Nephron progenitor cell (in vitro differentiated cells): ENCODE data around the gene UAP1L1.

Experiments used
- DNase-seq: peaks from one replicate; pipeline ENCODE4 v3.0.0; 2021
- H3K27ac Mint-ChIP-seq: 2 replicates; pipeline ENCODE4 v1.8.0; 2021; ENCODE audit warnings: mild to moderate bottlenecking, moderate library complexity, mixed read lengths
- H3K27me3 Mint-ChIP-seq: 2 replicates; pipeline ENCODE4 v1.8.0; 2021; ENCODE audit warnings: mild to moderate bottlenecking, low read depth, mixed read lengths; ENCODE audit not compliant: poor library complexity
- H3K36me3 Mint-ChIP-seq: 2 replicates; pipeline ENCODE4 v1.8.0; 2021; ENCODE audit warnings: low read depth, mixed read lengths
- H3K4me1 Mint-ChIP-seq: 2 replicates; pipeline ENCODE4 v1.8.0; 2021; ENCODE audit warnings: mixed read lengths
- H3K4me3 Mint-ChIP-seq: 2 replicates; pipeline ENCODE4 v1.8.0; 2021; ENCODE audit warnings: mild to moderate bottlenecking, moderate library complexity, mixed read lengths
- H3K9me3 Mint-ChIP-seq: 2 replicates; pipeline ENCODE4 v1.8.0; 2021; ENCODE audit warnings: mild to moderate bottlenecking, moderate library complexity, mixed read lengths
- TF ChIP-seq, protein P1 (sequence below): fragments of 200-600 bp; sonication (generic); IDR thresholded peaks from 2 replicates; pipeline ENCODE4 v1.5.0; 2021; ENCODE audit warnings: antibody characterized with exemption

UAP1L1 gene

DNA sequence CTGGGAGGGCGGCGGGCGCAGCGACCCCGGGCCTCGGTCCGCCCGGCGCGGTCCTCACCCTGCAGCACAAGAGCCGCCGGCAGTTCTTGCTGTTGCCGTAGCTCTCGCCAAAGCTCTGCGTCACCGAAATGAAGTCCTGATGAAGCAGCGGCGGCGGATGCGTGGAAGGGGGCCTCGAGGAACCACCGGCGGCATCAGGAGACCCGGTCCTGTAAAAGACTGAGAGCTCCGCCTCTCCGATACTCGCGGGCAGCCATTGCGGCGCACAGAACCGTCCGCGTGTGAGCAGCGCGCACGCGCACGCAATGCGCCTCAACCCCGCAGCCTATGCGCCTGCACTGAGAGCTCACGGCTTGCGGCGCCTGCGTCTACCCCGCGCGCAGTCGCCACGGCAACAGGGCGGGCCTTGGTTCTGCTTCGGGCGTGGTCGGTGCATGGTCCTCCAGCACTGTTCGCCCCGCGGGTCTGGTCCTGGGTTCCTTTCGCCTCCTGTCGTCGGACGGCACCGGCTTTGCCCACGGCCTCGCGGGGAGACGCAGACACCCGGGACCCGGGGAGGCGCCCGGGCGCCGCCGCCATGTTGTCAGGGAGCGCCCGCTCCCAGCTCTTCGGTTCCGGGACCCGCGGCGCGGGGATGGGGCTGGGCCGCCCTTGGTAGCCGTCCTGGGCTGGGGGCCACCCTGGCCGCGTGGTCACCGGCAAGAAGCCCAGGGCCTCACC, 52.3 kb downstream of the UAP1L1 start:
- Mint-ChIP-seq H3K4me1 (peaks cover 24% of the 10 kb centered on the region), H3K27ac (no peak overlapping the region), H3K36me3 (no peaks in the 10 kb centered on the region), H3K4me3 (peak overlapping the region; percentile 89), H3K27me3 (peaks cover 47% of the 10 kb centered on the region), H3K9me3 (peaks cover 7% of the 10 kb centered on the region)
- peak; percentile 84 for DNase-seq
- TF ChIP-seq, protein P1, sequence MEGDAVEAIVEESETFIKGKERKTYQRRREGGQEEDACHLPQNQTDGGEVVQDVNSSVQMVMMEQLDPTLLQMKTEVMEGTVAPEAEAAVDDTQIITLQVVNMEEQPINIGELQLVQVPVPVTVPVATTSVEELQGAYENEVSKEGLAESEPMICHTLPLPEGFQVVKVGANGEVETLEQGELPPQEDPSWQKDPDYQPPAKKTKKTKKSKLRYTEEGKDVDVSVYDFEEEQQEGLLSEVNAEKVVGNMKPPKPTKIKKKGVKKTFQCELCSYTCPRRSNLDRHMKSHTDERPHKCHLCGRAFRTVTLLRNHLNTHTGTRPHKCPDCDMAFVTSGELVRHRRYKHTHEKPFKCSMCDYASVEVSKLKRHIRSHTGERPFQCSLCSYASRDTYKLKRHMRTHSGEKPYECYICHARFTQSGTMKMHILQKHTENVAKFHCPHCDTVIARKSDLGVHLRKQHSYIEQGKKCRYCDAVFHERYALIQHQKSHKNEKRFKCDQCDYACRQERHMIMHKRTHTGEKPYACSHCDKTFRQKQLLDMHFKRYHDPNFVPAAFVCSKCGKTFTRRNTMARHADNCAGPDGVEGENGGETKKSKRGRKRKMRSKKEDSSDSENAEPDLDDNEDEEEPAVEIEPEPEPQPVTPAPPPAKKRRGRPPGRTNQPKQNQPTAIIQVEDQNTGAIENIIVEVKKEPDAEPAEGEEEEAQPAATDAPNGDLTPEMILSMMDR, result no peak

DNA sequence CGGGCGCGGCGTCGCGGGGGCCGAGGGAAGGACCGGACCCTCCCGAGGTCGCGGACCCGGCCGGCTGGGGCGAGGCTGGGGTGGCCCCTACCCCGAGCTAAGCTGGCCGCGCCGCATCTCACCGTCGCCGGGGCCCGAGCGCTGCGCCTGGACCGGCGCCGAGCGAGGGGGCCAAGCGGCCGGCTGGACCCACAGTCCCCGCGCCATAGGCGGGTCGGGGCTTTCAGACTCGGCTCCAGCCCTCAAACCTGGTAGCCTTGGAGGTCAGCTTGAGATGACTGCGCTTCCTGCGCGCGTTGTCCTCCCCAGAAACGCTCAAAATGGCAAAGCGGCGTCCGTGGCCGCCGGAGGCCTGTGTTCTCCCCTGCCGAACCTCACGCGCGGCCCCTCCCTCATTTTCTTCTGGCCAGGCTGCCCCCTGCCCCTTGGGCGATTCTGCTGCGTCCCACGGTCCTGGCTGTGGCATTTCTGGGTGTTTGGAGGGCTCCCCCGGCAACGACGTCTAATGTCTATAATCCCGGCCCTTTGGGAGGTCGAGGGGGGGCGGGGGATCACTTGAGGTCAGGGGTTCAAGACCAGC, 52.9 kb downstream of the UAP1L1 start:
- TF ChIP-seq, protein P1, result no peak
- Mint-ChIP-seq H3K36me3 (no peaks in the 10 kb centered on the region), H3K27ac (no peak overlapping the region), H3K9me3 (peaks cover 7% of the 10 kb centered on the region), H3K27me3 (peaks cover 53% of the 10 kb centered on the region), H3K4me1 (peaks cover 24% of the 10 kb centered on the region), H3K4me3 (peak overlapping the region; percentile 84)
- DNase-seq, result no peak
